NOMO-1 (cell line): Measurements from ENCODE around the gene NEURL4.

Source experiments
- DNase-seq, 2 experiments: peaks; one replicate each; lab custom pipeline; 2025; ENCODE audit not compliant: unreplicated experiment in 2 of 2; lab: John Stamatoyannopoulos, UW

The NEURL4 gene

GRCh38 chr17:7306911-7307685, 22.0 kb downstream of the NEURL4 start, which contains the start of gene EIF5A:
EIF5A (plus strand) TSS chr17:7307628; CDS start chr17:7309636, 2,008 bp downstream.
- DNase-seq: peak; percentile 98 to 100

- DNase-seq: no peak
Observed at GRCh38 chr17:7304179-7304578, 25.0 kb downstream of the NEURL4 start.

GRCh38 chr17:7296189-7296861, 32.8 kb downstream of the NEURL4 start:
- peak; percentile 57 to 66 for DNase-seq

- DNase-seq: no peak
Observed at GRCh38 chr17:7295230-7296180, 33.6 kb downstream of the NEURL4 start.

- peak; percentile 58 to 78 for DNase-seq
Observed at GRCh38 chr17:7294614-7295153, 34.5 kb downstream of the NEURL4 start, which contains the start of gene YBX2. YBX2 (minus strand) TSS chr17:7294639; CDS start chr17:7294500, 139 bp downstream.

- no peak for DNase-seq
Observed at GRCh38 chr17:7293816-7294613, 35.1 kb downstream of the NEURL4 start.

GRCh38 chr17:7293159-7293558, 36.0 kb downstream of the NEURL4 start:
- no peak for DNase-seq

GRCh38 chr17:7292729-7293128, 36.4 kb downstream of the NEURL4 start:
- no peak for DNase-seq

GRCh38 chr17:7292194-7292593, 36.9 kb downstream of the NEURL4 start:
- no peak for DNase-seq

GRCh38 chr17:7290685-7291084, 38.5 kb downstream of the NEURL4 start:
- no peak for DNase-seq

GRCh38 chr17:7290166-7290565, 39.0 kb downstream of the NEURL4 start:
- no peak for DNase-seq

GRCh38 chr17:7289256-7290032, 39.7 kb downstream of the NEURL4 start:
- DNase-seq: no peak

- DNase-seq: no peak
Observed at GRCh38 chr17:7285679-7286078, 43.5 kb downstream of the NEURL4 start.

- no peak for DNase-seq
Observed at GRCh38 chr17:7284911-7285310, 44.2 kb downstream of the NEURL4 start.

GRCh38 chr17:7283471-7284216, 45.5 kb downstream of the NEURL4 start:
- no peak for DNase-seq

- DNase-seq: no peak
Observed at GRCh38 chr17:7282752-7283321, 46.3 kb downstream of the NEURL4 start.

- no peak for DNase-seq
Observed at GRCh38 chr17:7281953-7282751, 47.0 kb downstream of the NEURL4 start.
